Measurements from ENCODE around the gene HYAL2.
"Not testable (repeated sequence)": the region's sequence is repeated elsewhere in the genome, so short reads cannot be mapped to it uniquely, and the experiment has no call there.

HYAL2 gene

DNA sequence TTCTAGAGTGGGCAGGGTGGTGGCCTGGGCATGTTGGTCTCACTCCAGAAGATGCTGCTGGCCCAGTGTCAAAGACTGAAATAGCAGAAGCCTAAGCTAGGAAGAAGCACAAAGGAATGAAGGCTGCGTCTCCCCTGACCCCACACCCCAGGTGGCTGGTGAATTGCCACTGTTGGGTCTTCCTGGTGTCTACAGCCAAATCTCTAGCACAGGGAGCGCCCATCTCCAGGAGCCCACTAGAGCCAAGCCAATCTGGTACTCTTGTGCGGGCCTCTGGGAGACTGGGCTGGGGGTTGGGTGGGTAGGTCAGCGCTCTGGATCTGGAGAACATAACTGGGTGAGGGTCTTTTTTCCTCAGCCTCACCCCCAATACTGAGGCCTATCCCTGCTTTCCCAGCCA is 4.6 kb upstream of the HYAL2 start:
- DNase-seq (ENCODE audit: low spot score), result no peak

DNA sequence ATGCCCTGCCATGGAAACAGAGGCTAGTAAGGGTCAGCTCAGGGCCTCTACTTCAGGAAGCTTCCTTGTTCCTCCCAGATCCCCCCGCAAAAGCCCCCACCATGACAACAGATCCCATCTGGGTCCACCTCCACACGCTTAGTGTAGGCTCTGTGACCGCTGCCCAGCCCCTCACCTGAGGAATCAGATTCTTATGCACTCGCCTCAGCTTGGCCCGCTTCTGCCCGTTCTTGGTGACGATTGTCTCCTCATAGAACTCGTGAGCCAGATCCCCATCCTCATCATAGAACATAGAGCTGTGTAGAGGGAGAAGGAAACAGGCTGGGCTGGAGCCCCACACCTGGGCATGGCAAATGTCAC is 3.6 kb upstream of the HYAL2 start:
- DNase-seq (ENCODE audit: low spot score), result no peak

GRCh38 chr3:50325497-50326181 is 3.1 kb upstream of the HYAL2 start:
- DNase-seq (ENCODE audit: low spot score), result no peak

GRCh38 chr3:50325113-50325480 is 2.6 kb upstream of the HYAL2 start:
- DNase-seq (ENCODE audit: low spot score), result no peak

DNA sequence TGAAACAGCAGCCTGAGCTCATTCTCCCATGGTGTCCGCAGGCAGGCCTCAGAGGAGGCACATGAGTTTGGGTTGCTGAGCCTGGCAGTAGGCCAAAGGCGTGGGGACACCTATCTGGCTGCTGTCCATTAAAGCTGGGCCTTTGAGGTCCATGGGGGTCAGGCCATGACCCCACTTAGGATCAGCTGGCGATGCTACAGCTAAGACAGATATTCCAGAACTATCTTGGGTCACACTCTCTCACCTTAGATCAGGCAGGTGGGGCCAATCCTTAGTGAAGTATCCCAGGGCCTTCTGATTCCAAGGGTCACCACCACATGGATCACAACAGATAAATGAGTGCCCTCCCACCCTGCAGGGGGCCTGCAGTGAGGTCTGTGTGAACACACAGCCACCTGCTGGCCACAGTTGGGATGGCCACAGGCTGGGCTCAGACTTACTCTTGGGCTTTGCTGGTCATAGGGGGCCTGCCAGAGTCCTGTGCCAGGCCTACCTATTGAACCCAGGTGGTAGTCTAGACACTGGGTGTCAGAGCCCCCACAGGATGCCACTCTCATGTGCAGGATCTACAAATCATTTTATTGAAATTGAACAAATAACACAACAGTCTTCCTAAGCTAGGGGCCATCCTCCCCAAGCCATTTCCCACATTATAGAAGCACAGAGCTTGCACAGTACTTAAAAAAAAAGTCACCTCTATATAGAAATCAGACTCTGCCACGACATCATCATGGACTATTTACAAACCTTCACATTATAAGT is 2.0 kb upstream of the HYAL2 start:
- peak; percentile 82 for DNase-seq (ENCODE audit: low spot score)

DNA sequence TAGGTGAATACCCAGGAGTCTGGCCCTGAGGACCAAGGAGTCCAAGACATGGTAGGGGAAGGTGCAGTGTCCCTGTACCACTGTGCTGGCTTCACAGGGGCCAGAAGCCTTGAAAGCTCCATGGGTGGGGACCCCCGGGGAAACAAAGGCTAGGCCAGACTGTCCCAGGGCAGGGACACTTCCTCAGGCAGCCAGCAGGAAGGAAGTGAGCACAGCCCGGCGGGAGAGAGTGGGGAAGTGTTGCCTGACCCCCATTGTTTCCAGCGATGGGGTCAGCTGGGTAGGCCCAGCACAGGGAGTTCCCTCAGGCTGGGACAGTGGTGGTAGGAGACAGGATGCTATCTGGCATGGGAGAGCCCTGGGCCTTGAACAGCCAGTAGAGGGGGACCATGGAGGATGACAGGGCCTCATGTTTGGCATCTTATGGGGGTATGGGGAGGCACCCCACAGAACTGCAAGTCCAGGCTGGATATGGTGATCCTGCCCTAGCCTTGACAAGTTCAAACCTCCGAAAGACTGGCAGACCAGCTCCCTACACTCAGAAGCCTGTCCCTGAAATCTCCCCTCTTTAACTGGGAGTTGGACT is 1.2 kb upstream of the HYAL2 start:
- no peak for DNase-seq (ENCODE audit: low spot score)

GRCh38 chr3:50323092-50323600 is 601 bp upstream of the HYAL2 start:
- no peak for DNase-seq (ENCODE audit: low spot score)

GRCh38 chr3:50322115-50322385 is 495 bp downstream of the HYAL2 start:
- DNase-seq (ENCODE audit: low spot score), result no peak

DNA sequence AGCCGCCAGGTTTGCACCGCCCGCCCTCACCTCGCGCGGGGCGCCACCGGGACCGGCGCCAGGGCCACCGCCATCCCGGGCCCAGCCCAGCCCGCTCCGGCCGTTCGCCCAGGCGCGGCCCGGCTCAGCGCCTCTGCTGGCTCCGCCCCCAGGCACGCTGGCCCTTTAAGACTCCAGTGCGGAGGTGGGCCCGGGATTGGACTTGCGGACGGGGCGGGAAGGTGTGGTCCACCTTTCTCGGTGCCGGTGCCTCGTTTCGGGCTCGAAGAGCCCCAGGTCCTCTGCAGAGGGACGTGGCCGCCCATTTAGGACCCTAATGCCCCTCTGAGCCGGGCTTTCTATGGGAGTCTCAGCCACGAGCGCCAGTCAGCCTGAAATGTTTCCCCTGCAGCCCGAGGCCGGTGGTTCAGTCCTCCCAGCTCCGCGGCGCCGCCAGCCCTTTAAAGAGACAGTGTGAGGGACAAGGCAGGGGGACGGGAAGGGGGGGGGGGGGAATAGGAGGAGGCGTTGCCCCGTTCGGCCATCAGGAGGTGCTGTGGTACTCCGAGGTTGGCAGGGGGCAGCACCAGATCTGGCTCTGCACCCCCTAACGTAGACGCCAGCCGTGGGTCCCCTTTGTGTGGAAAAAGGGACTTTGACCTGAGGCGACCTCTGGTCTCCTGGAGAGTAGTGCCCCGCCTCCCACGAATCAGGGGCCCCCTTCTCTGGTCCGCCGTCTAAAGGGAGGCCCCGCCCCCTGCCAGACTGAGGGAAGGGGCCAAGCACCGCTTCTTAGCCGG is 1.0 kb downstream of the HYAL2 start:
- peak; percentile 94 for DNase-seq (ENCODE audit: low spot score)

DNA sequence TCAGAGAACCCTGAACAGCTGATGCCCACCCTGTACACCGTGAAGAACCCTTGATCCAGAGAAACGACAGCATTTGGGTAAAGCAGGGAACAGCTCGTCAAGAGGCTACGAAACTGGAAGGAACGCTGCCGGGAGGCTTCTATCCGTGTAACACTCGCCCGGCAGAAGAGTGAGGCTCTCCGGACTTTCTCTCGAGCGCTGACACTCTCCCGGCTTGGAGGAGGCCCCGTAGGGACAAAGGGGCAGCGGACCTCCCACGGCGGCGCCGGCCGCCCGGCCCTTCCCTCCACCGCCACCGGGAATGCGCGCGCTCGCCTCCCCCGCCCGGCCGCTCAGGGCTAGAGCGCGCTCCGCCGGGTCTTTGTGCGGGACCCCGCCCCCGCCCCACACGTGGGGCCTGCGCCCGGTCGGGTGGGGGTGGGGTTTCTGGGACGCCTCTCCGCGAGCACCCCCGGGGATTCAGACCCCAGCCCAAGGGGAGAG is 1.7 kb downstream of the HYAL2 start:
- peak; percentile 92 for DNase-seq (ENCODE audit: low spot score)

- DNase-seq (ENCODE audit: low spot score), result no peak
Observed at GRCh38 chr3:50319894-50320625, 2.5 kb downstream of the HYAL2 start.

DNA sequence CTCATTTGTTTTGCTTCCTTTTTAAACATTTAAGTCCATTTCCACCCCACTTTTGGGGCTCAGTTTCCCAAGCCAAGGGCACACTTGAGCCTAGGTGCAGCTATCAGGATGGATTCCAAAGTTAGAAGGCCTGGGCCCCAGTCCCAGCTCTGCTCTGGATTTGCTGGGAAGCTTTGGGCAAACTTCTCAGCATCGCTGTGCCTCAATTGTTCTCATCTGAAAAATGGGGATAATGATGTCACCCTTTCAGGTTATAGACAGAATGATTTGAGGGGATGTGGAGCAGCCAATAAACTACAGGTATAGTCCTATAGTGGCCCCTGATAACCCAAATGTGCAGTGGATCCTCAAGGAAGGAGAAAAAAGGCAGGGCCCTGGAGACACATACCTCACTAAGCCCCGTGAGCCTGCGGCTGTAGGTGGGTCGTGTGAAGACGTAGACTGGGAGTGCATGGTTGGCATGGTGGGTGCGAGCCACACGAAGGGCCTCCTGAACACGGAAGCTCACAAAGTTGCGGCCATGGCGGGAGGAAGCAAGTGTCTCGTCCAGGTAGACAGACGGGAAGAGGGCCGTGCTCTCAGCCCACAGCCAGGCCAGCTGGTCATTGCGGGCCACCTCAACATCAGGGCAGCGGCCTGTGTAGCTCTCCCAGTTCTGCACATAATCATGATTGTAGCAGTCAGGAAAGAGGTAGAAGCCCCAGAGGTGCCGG is 3.2 kb downstream of the HYAL2 start:
- DNase-seq (ENCODE audit: low spot score), result no peak

GRCh38 chr3:50318615-50319014 is 3.9 kb downstream of the HYAL2 start:
- DNase-seq (ENCODE audit: low spot score), result no peak

DNA sequence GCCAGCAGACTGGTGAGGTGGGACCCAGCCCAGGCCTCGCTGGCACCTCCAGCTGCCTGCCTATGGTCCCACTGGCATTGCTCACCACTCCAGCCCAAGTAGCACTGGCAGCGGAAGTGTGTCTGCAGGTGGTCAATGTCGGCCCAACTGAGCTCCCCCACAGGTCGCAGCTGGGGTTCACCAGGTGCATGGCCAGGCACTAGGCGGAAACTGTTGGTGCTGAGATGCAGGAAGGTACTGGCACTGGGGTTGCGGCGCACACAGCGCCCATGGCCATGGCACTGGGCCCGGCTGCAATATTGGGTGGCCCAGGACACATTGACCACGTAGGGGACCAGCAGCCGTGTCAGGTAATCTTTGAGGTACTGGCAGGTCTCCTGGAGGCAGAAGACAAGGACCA is 4.4 kb downstream of the HYAL2 start:
- DNase-seq (ENCODE audit: low spot score), result no peak

DNA sequence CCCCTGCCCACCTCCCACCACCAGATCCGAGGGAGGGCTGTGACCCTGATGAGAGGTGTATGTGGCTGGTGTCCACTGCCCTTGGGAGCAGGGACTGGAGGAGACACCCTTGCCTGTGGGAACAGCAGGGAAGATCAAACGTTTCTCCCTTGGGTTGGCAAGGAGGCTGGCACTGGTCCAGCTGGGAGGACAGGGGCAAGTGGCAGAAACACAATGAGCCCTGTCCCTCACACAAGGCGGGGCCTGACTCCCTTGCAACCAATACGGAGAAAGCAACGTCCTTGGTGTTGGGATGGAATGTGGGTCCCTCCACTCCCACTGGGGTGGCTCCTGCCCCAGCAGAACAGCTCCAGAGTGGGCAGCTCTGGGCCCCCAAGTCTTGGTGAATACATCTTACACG is 5.2 kb downstream of the HYAL2 start:
- no peak for DNase-seq (ENCODE audit: low spot score)

DNA sequence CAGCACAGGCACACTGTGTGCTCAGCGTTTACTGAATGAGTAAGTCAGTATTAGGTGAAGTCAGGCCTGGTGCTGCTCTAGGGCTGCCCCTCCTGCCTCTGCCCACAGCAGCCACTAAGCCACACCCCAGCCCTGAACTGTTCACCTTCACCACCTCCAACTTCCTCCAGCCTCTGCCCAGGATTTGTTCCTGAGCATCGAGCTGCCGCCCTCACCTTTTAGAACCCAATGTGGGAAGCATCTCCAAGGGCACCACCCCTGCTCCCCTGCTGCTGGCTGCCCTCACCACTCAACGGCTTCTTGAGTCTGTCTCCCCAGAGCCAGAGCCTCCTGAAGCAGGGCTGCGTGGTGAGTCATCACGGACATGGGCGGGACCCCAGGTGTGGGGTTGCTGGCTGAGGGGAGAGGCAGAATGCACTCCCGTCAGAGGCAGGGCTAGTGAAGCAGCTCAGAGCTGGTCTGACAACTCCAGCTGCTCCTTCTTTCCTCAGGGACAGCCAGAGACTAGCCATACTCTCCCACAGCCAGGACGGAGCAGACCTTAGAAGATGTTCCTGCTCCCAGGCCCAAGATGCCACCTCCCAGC is 5.8 kb downstream of the HYAL2 start:
- DNase-seq (ENCODE audit: low spot score), result no peak

GRCh38 chr3:50314816-50315215 is 7.7 kb downstream of the HYAL2 start:
- DNase-seq (ENCODE audit: low spot score), result no peak

- DNase-seq (ENCODE audit: low spot score), result no peak
Observed at GRCh38 chr3:50314342-50314741, 8.2 kb downstream of the HYAL2 start.

DNA sequence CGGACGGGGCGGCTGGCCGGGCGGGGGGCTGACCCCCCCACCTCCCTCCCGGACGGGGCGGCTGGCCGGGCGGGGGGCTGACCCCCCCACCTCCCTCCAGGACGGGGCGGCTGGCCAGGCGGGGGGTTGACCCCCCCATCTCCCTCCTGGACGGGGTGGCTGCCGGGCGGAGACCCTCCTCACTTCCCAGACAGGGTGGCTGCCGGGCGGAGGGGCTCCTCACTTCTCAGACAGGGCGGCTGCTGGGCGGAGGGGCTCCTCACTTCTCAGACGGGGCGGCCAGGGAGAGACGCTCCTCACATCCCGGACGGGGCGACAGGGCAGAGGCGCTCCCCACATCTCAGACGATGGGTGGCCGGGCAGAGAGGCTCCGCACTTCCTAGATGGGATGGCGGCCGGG is 10.5 kb downstream of the HYAL2 start:
- DNase-seq (ENCODE audit: low spot score), result not testable (repeated sequence)

GRCh38 chr3:50304601-50305000 is 17.9 kb downstream of the HYAL2 start:
- DNase-seq (ENCODE audit: low spot score), result no peak

Measured in GM03348 (cell line).